Measurements from ENCODE around the gene BTK. TPM values are rescaled to one million over a fixed set of nuclear protein-coding genes. Genes with fewer than 3 reads are reported as not detected.

BTK gene
- total and polyA plus RNA-seq, 9 of the 15 experiments (the other 6 are each of a cell fraction or from before 2014, with no cell fraction given) = 14.9 to 93.4 (median 65.2) TPM

GRCh38 chrX:101348452-101349192, 37.4 kb downstream of the BTK start, which contains the start of gene TIMM8A (continued):
- TF ChIP-seq, protein P1, sequence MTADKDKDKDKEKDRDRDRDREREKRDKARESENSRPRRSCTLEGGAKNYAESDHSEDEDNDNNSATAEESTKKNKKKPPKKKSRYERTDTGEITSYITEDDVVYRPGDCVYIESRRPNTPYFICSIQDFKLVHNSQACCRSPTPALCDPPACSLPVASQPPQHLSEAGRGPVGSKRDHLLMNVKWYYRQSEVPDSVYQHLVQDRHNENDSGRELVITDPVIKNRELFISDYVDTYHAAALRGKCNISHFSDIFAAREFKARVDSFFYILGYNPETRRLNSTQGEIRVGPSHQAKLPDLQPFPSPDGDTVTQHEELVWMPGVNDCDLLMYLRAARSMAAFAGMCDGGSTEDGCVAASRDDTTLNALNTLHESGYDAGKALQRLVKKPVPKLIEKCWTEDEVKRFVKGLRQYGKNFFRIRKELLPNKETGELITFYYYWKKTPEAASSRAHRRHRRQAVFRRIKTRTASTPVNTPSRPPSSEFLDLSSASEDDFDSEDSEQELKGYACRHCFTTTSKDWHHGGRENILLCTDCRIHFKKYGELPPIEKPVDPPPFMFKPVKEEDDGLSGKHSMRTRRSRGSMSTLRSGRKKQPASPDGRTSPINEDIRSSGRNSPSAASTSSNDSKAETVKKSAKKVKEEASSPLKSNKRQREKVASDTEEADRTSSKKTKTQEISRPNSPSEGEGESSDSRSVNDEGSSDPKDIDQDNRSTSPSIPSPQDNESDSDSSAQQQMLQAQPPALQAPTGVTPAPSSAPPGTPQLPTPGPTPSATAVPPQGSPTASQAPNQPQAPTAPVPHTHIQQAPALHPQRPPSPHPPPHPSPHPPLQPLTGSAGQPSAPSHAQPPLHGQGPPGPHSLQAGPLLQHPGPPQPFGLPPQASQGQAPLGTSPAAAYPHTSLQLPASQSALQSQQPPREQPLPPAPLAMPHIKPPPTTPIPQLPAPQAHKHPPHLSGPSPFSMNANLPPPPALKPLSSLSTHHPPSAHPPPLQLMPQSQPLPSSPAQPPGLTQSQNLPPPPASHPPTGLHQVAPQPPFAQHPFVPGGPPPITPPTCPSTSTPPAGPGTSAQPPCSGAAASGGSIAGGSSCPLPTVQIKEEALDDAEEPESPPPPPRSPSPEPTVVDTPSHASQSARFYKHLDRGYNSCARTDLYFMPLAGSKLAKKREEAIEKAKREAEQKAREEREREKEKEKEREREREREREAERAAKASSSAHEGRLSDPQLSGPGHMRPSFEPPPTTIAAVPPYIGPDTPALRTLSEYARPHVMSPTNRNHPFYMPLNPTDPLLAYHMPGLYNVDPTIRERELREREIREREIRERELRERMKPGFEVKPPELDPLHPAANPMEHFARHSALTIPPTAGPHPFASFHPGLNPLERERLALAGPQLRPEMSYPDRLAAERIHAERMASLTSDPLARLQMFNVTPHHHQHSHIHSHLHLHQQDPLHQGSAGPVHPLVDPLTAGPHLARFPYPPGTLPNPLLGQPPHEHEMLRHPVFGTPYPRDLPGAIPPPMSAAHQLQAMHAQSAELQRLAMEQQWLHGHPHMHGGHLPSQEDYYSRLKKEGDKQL (CRISPR knock-in tag; IDR thresholded peaks at IDR 0.05; ENCODE audit: borderline replicate concordance) = no peak
- no peak for TF ChIP-seq KLF16 (IDR thresholded peaks at IDR 0.05)
- 0 out of 4 replicates have a peak, but pooled peaks of 1 of the 2 experiments have one; percentile 71 for TF ChIP-seq KDM4B (IDR thresholded peaks at IDR 0.05; ENCODE audit: borderline replicate concordance in 2 of 2, low read depth in 1 of 2)
- peak in 1 of 2 experiments; percentile 85; a peak in 2 of 4 replicates for TF ChIP-seq HDAC1 (IDR thresholded peaks at IDR 0.05)
- TF ChIP-seq SRSF7 (optimal IDR thresholded peaks at IDR 0.05; ENCODE audit: low read depth, low read length) = no peak
- TF ChIP-seq YBX1 (IDR thresholded peaks at IDR 0.05) = no peak
- no peak for TF ChIP-seq NFATC3 (IDR thresholded peaks at IDR 0.05)
- TF ChIP-seq, protein P2, sequence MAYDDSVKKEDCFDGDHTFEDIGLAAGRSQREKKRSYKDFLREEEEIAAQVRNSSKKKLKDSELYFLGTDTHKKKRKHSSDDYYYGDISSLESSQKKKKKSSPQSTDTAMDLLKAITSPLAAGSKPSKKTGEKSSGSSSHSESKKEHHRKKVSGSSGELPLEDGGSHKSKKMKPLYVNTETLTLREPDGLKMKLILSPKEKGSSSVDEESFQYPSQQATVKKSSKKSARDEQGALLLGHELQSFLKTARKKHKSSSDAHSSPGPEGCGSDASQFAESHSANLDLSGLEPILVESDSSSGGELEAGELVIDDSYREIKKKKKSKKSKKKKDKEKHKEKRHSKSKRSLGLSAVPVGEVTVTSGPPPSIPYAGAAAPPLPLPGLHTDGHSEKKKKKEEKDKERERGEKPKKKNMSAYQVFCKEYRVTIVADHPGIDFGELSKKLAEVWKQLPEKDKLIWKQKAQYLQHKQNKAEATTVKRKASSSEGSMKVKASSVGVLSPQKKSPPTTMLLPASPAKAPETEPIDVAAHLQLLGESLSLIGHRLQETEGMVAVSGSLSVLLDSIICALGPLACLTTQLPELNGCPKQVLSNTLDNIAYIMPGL (CRISPR knock-in tag; IDR thresholded peaks at IDR 0.05) = 0 out of 2 replicates have a peak, but pooled peaks have one; percentile 38
- TF ChIP-seq HOMEZ (CRISPR knock-in tag; IDR thresholded peaks at IDR 0.05) = no peak
- TF ChIP-seq, protein P3, sequence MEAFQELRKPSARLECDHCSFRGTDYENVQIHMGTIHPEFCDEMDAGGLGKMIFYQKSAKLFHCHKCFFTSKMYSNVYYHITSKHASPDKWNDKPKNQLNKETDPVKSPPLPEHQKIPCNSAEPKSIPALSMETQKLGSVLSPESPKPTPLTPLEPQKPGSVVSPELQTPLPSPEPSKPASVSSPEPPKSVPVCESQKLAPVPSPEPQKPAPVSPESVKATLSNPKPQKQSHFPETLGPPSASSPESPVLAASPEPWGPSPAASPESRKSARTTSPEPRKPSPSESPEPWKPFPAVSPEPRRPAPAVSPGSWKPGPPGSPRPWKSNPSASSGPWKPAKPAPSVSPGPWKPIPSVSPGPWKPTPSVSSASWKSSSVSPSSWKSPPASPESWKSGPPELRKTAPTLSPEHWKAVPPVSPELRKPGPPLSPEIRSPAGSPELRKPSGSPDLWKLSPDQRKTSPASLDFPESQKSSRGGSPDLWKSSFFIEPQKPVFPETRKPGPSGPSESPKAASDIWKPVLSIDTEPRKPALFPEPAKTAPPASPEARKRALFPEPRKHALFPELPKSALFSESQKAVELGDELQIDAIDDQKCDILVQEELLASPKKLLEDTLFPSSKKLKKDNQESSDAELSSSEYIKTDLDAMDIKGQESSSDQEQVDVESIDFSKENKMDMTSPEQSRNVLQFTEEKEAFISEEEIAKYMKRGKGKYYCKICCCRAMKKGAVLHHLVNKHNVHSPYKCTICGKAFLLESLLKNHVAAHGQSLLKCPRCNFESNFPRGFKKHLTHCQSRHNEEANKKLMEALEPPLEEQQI (IDR thresholded peaks at IDR 0.05) = no peak
- no peak for TF ChIP-seq ZNF239 (CRISPR knock-in tag; IDR thresholded peaks at IDR 0.05)
- peak; percentile 81 for TF ChIP-seq EGR1 (conservative IDR thresholded peaks at IDR 0.05)
- TF ChIP-seq ZNF511 (CRISPR knock-in tag; IDR thresholded peaks at IDR 0.05) = no peak
- TF ChIP-seq ZNF436 (CRISPR knock-in tag; IDR thresholded peaks at IDR 0.05) = no peak
- TF ChIP-seq MBD2 (IDR thresholded peaks at IDR 0.05; ENCODE audit: borderline replicate concordance, low read depth) = peak; percentile 15; the same call in 1 of the 2 replicates
- no peak for TF ChIP-seq SMC3 (conservative IDR thresholded peaks at IDR 0.05; ENCODE audit: insufficient read depth, low read depth, low read length)
